OCI-LY7 (cell line): Measurements from ENCODE around the gene PDGFB.

Experiments used
- CTCF ChIP-seq: fragments of 200-600 bp; sonication (generic); conservative IDR thresholded peaks from 2 replicates; pipeline ENCODE4 v1.5.1; 2014; ENCODE audit warnings: mild to moderate bottlenecking, antibody characterized with exemption, low read length, moderate library complexity, mixed read lengths
- EZH2phosphoT487 ChIP-seq: fragments of 200-600 bp; sonication (generic); IDR thresholded peaks from 2 replicates; pipeline ENCODE4 v1.6.1; 2018; ENCODE audit warnings: low read depth, borderline replicate concordance, mild to moderate bottlenecking, mixed run types, antibody characterized with exemption, low read length, moderate library complexity, mixed read lengths

GRCh38 chr22:39179401-39179827 lies 65.4 kb downstream of the PDGFB start:
- TF ChIP-seq EZH2phosphoT487 (no peak), CTCF (no peak)
